Neuron (in vitro differentiated cells): Measurements from ENCODE around the gene CST11.
"Not testable (repeated sequence)": the region's sequence is repeated elsewhere in the genome, so short reads cannot be mapped to it uniquely, and the experiment has no call there.

Experiments
- H2AFZ ChIP-seq: one replicate; pipeline ENCODE4 v1.6.1; 2013; ENCODE audit warnings: low read depth, mild to moderate bottlenecking, inconsistent platforms, low read length, moderate library complexity
- H3K27me3 ChIP-seq: one replicate; pipeline ENCODE4 v1.6.1; 2013; ENCODE audit warnings: low read length; ENCODE audit not compliant: insufficient read depth
- H3K36me3 ChIP-seq: one replicate; pipeline ENCODE4 v1.6.1; 2013; ENCODE audit warnings: low read length; ENCODE audit not compliant: insufficient read depth
- H3K4me1 ChIP-seq: one replicate; pipeline ENCODE4 v1.6.1; 2013; ENCODE audit warnings: low read length; ENCODE audit not compliant: insufficient read depth
- H3K4me3 ChIP-seq: 2 replicates; pipeline ENCODE4 v1.5.1; 2013; ENCODE audit warnings: mild to moderate bottlenecking, low read length, moderate library complexity
- H3K9me3 ChIP-seq: one replicate; pipeline ENCODE4 v1.6.1; 2013; ENCODE audit warnings: low read length

CST11 gene

DNA sequence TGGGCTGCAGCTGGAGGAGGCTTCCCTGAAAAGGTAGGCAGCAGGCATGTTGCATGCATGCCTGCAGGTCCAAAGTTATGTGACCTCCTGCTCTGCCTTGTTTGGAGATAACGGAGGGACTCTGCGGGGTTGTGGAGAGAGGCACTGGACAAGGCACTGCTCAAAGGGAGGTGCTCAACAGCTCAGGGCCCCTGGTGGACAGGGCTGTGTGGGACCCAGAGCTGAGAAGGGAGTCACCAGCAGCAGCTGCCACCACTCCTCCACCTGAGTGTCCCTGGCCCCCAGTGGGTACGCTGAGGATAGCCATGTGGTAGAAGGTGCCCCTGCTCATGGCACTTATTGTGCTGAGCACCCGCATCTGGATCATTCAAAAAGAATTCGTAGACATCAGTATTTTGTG, 22.7 kb upstream of the CST11 start:
- no peaks in the 10 kb centered on the region for H3K36me3 ChIP-seq
- H3K4me1 ChIP-seq: no peaks in the 10 kb centered on the region
- peaks cover 2% of the 10 kb centered on the region for H3K27me3 ChIP-seq
- no peaks in the 10 kb centered on the region for H3K9me3 ChIP-seq
- H3K4me3 ChIP-seq: no peak overlapping the region
- H2AFZ ChIP-seq: no peak overlapping the region

DNA sequence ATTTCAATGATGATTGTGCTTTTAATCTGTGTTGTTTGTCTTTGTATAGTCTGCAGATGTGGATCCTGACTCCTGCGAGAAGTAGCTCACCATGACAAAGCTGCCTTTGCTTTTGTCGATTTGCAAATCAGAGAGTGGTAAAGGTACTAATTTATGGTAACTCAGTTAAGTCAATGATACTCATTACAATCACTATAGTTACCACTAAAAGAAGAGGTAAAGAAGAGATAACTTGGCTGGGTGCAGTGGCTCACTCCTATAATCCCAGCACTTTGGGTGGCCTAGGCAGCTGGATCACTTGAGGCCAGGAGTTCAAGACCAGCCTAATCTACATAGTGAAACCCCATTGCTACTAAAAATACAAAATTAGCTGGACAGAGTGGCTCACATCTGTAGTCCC, 20.6 kb upstream of the CST11 start:
- H3K9me3 ChIP-seq, H3K27me3 ChIP-seq, H2AFZ ChIP-seq, H3K4me1 ChIP-seq, H3K36me3 ChIP-seq, H3K4me3 ChIP-seq: not testable (repeated sequence)

DNA sequence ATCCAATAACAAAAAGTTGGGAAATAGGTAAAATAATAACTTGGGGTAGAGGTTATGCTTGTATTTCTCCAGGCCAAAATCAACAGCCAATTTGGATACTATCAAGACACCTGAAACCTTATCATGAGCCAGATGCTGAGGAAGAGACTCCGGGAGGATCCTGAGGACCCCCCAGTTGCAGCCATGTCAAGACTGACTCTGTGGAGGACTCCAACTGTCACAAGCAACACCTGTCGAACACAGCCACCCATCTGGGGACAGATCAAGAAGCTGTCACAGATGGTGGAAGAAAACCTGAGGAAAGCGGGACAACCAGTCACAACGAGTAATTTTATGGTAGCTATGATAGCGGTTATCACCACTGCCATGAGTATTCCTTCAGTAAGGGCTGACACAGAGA, 19.6 kb upstream of the CST11 start:
- H3K4me1 ChIP-seq, H2AFZ ChIP-seq, H3K36me3 ChIP-seq, H3K27me3 ChIP-seq, H3K4me3 ChIP-seq, H3K9me3 ChIP-seq: not testable (repeated sequence)

DNA sequence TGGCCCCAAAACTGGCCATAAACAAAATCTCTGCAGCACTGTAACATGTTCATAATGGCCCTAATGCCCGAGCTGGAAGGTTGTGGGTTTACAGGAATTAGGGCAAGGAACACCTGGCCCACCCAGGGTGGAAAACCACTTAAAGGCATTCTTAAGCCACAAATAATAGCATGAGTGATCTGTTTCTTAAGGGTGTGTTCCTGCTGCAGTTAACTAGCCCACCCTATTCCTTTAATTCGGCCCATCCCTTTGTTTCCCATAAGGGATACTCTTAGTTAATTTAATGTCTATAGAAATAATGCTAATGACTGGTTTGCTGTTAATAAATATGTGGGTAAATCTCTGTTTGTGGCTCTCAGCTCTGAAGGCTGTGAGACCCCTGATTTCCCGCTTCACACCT, 14.3 kb upstream of the CST11 start:
- not testable (repeated sequence) for H2AFZ ChIP-seq, H3K4me1 ChIP-seq, H3K9me3 ChIP-seq, H3K4me3 ChIP-seq, H3K36me3 ChIP-seq, H3K27me3 ChIP-seq

DNA sequence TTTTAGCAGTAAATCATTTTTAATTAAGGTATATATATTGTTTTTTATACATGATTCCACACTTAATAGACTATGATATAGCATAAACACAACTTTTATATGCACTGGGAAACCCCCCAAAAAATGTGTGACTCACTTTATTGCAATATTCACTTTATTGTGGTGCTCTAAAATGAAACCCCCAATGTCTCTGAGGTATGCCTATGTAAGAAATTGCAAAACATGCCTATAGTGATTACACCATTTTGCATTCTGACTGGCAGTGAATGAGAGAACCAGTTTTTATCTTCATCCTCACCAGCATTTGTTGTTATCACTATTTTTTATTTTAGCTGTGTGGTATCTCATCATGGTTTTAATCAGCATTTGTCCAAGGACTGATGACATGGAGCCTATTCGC, 8.5 kb upstream of the CST11 start:
- H3K4me3 ChIP-seq: no peak overlapping the region
- no peaks in the 10 kb centered on the region for H3K4me1 ChIP-seq
- H3K9me3 ChIP-seq: no peaks in the 10 kb centered on the region
- no peaks in the 10 kb centered on the region for H3K36me3 ChIP-seq
- H2AFZ ChIP-seq: no peak overlapping the region
- H3K27me3 ChIP-seq: no peaks in the 10 kb centered on the region

DNA sequence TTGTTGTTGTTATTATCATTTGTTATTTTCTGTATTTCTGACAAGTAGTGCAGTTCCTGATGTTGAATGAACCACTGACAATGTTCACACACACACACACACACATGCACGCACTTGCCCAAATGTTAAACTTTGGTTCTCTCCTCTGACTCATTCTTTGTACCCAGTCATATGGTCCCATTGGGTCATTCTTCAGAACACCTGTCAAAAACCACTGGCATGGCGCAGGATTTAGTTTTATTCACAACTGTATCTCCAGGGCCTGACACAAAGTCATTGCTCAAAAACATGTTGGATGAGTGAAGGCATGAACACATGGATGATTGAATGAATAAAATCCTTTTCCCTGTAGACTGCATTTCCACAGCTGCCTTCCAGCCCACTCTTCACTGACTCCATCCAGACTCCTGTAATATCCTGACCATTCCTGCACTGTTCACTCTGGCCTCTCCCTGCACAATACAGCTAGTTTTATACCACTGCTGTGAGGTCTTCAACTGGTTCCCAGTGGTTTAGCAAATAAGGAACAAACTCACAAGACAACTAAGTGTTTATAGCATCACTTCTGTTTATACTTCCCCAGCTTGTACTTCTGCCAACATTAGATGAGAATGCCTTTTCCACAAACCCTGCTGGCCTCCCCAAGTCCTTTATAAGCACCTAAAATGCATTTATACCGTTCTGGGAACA, 6.9 kb upstream of the CST11 start:
- H3K9me3 ChIP-seq: no peaks in the 10 kb centered on the region
- no peak overlapping the region for H2AFZ ChIP-seq
- H3K4me1 ChIP-seq: no peaks in the 10 kb centered on the region
- H3K4me3 ChIP-seq: no peak overlapping the region
- H3K27me3 ChIP-seq: no peaks in the 10 kb centered on the region
- no peaks in the 10 kb centered on the region for H3K36me3 ChIP-seq

GRCh38 chr20:23456873-23457272, 4.2 kb upstream of the CST11 start:
- no peaks in the 10 kb centered on the region for H3K4me1 ChIP-seq
- H3K9me3 ChIP-seq: no peaks in the 10 kb centered on the region
- H3K4me3 ChIP-seq: no peak overlapping the region
- peaks cover 4% of the 10 kb centered on the region for H3K27me3 ChIP-seq
- H3K36me3 ChIP-seq: no peaks in the 10 kb centered on the region
- no peak overlapping the region for H2AFZ ChIP-seq

DNA sequence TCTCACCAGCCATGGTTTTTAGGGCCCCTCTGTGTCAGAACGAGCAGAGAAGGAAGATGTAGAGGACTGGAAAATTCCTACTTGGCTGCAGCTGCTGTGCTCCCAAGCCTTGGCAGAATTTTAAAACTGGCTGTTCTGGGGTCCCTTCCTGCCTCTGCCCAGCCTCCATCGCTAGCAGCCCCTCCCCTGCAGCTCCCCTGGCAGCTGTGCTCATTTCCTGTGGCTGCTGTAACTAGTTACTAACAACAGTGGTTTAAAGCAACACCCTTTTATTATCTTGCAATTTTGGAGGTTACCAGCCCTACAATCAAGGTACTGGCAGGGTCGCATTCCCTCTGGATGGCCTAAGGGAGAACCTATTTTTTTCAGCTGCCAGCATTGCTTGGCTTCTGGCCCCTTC, 3.7 kb upstream of the CST11 start:
- H3K27me3 ChIP-seq: peaks cover 4% of the 10 kb centered on the region
- H3K36me3 ChIP-seq: no peaks in the 10 kb centered on the region
- no peaks in the 10 kb centered on the region for H3K4me1 ChIP-seq
- no peaks in the 10 kb centered on the region for H3K9me3 ChIP-seq
- H2AFZ ChIP-seq: no peak overlapping the region
- H3K4me3 ChIP-seq: no peak overlapping the region

- Histone ChIP-seq H2AFZ (no peak overlapping the region), H3K4me1 (no peaks in the 10 kb centered on the region), H3K36me3 (no peaks in the 10 kb centered on the region), H3K9me3 (no peaks in the 10 kb centered on the region), H3K4me3 (no peak overlapping the region), H3K27me3 (peaks cover 4% of the 10 kb centered on the region)
Measured at GRCh38 chr20:23455639-23456038, 3.0 kb upstream of the CST11 start.

DNA sequence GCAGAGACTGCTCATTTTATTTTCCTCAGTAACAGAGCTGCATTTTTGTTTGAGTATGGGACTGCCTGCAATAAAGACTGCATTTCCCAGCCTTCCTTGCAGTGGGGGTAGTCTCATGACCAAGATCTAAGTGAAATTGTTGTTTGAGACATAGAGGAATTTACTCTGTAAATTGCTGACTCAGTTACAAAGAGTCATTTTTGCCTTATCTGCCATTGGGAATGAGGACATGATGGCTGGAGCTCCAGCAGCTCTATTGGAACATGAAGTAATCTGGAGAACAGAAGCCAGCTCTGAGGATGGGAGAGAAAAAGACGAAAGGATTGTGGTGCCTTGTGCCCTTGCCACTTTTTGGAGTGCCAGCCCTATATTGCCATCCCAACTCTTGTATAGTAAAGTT, 2.1 kb upstream of the CST11 start:
- Histone ChIP-seq H3K36me3 (no peaks in the 10 kb centered on the region), H3K9me3 (no peaks in the 10 kb centered on the region), H3K4me1 (no peaks in the 10 kb centered on the region), H3K27me3 (peaks cover 4% of the 10 kb centered on the region), H3K4me3 (no peak overlapping the region), H2AFZ (no peak overlapping the region)

- H3K4me3 ChIP-seq: no peak overlapping the region
- H3K9me3 ChIP-seq: no peaks in the 10 kb centered on the region
- no peak overlapping the region for H2AFZ ChIP-seq
- no peaks in the 10 kb centered on the region for H3K36me3 ChIP-seq
- H3K4me1 ChIP-seq: no peaks in the 10 kb centered on the region
- peaks cover 4% of the 10 kb centered on the region for H3K27me3 ChIP-seq
Measured at GRCh38 chr20:23453549-23454543, 1.2 kb upstream of the CST11 start.

DNA sequence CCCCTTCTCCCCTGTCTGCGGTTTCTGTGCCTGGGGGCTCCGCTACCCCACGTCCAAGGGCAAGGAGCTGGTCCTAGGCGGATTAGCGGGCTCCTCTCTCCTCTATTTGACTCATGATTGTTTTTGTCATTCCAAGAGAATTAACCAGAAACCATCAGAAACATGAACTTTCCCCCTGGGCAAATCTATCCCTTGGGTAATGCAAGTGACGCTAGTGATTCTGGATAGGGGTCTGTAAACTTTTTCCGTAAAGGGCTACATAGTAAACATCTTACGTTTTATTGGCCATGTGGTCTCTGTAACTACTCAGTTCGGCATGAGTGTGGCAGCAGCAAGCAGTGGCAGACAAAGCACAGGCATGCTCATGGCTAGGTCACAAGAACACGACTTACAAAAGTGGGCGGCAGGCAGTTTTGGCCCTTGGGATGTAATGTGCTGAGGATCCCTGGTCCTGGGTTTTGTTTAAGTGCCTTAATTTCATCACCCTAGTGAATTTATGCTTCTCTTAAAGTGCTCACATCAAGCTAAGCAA, 654 bp downstream of the CST11 start:
- H3K9me3 ChIP-seq: no peaks in the 10 kb centered on the region
- H3K4me3 ChIP-seq: no peak overlapping the region
- no peaks in the 10 kb centered on the region for H3K36me3 ChIP-seq
- H3K4me1 ChIP-seq: no peaks in the 10 kb centered on the region
- H2AFZ ChIP-seq: no peak overlapping the region
- peaks cover 4% of the 10 kb centered on the region for H3K27me3 ChIP-seq

DNA sequence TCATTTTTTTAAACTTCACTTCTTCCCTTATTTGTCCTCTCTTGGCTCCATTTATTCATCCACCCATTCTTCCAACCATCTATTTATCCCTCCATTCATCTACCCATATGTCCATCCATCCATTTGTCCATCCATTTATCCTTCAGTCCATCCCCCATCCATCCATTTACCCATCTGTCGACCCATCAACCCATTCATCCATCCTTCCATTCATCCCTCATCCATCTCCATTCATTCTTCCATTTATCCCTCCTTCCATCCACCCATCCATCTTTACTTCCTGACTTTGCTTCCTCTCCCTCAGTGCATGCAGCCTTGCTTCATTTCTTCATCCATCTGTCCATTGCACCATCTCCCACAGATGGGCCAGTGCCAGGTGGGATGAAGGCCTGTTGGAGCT, 1.8 kb downstream of the CST11 start:
- H2AFZ ChIP-seq: no peak overlapping the region

More for the DNA sequence above, 1.8 kb downstream of the CST11 start:
- Histone ChIP-seq H3K4me1 (no peaks in the 10 kb centered on the region), H3K36me3 (no peaks in the 10 kb centered on the region), H3K4me3 (no peak overlapping the region), H3K9me3 (no peaks in the 10 kb centered on the region), H3K27me3 (peaks cover 4% of the 10 kb centered on the region)
